PC-9 (cell line): Measurements from ENCODE around the gene AMMECR1. TPM values are rescaled to one million over a fixed set of nuclear protein-coding genes. Genes with fewer than 3 reads are reported as not detected.

Experiments
- BruUV-seq: library from RNA; stranded (reverse); fragments of 400-500 nt; replicated peaks from 2 replicates; lab custom pipeline; 2021; lab: Mats Ljungman, UMichigan
- CTCF ChIA-PET: fragments of 300-600 bp; sonication (Branson Sonifier 250); formaldehyde crosslinking; loops from one replicate; lab custom pipeline; 2022; ENCODE audit warnings: antibody characterized with exemption; lab: Charles Lee
- POLR2A ChIA-PET: fragments of 300-600 bp; sonication (Branson Sonifier 250); formaldehyde crosslinking; loops from one replicate; lab custom pipeline; 2022; ENCODE audit warnings: antibody characterized with exemption; ENCODE audit not compliant: unreplicated experiment; lab: Charles Lee
- DNase-seq, 2 experiments: peaks; one replicate each; pipeline versions ENCODE4 v3.0.0 to v3.0.0-alpha.2; 2015 to 2022; ENCODE audit warnings: mixed read lengths in 1 of 2
- H2AFZ ChIP-seq: fragments of 200-600 bp; sonication (generic); 2 replicates; pipeline ENCODE4 v1.8.1; 2017; ENCODE audit warnings: antibody characterized with exemption
- H3F3A ChIP-seq: fragments of 200-600 bp; sonication (generic); 2 replicates; pipeline ENCODE4 v1.8.1; 2017; ENCODE audit warnings: antibody characterized with exemption, mild to moderate bottlenecking, low read depth; ENCODE audit not compliant: insufficient read depth
- H3K27ac ChIP-seq: fragments of 200-600 bp; sonication (generic); 2 replicates; pipeline ENCODE4 v1.6.1; 2016; ENCODE audit warnings: mixed run types
- H3K27me3 ChIP-seq: fragments of 200-600 bp; sonication (generic); 2 replicates; pipeline ENCODE4 v1.6.1; 2016; ENCODE audit warnings: low read depth, mixed run types; ENCODE audit not compliant: insufficient read depth
- H3K36me3 ChIP-seq: fragments of 200-600 bp; sonication (generic); 2 replicates; pipeline ENCODE4 v1.6.1; 2016; ENCODE audit warnings: low read depth, mixed run types
- H3K4me1 ChIP-seq: fragments of 200-600 bp; sonication (generic); replicated peaks from 2 replicates; pipeline ENCODE4 v1.6.1; 2016; ENCODE audit warnings: mixed run types; ENCODE audit not compliant: insufficient read depth
- H3K4me2 ChIP-seq: fragments of 200-600 bp; sonication (generic); 2 replicates; pipeline ENCODE4 v1.6.1; 2017; ENCODE audit warnings: mixed run types
- H3K4me3 ChIP-seq: fragments of 200-600 bp; sonication (generic); 2 replicates; pipeline ENCODE4 v1.6.1; 2016; ENCODE audit warnings: mixed run types
- H3K79me2 ChIP-seq: fragments of 200-600 bp; sonication (generic); 2 replicates; pipeline ENCODE4 v1.6.1; 2017; ENCODE audit warnings: low read depth, mixed run types
- H3K9me2 ChIP-seq: fragments of 200-600 bp; sonication (generic); 2 replicates; pipeline ENCODE4 v1.8.1; 2017; ENCODE audit warnings: mild to moderate bottlenecking; ENCODE audit not compliant: insufficient read depth
- H3K9me3 ChIP-seq: fragments of 200-600 bp; sonication (generic); 2 replicates; pipeline ENCODE4 v1.8.1; 2016; ENCODE audit warnings: low read depth; ENCODE audit not compliant: insufficient read depth
- H4K20me1 ChIP-seq: fragments of 200-600 bp; sonication (generic); 2 replicates; pipeline ENCODE4 v1.8.1; 2017; ENCODE audit not compliant: insufficient read depth
- CTCF ChIP-seq: fragments of 200-600 bp; sonication (generic); conservative IDR thresholded peaks from 2 replicates; pipeline ENCODE4 v1.6.1; 2017; ENCODE audit warnings: mixed run types, antibody characterized with exemption, mild to moderate bottlenecking, moderate library complexity
- EZH2 ChIP-seq: fragments of 200-600 bp; sonication (generic); IDR thresholded peaks from 2 replicates; pipeline ENCODE4 v1.8.0; 2017; ENCODE audit warnings: antibody characterized with exemption, low read depth
- intact Hi-C: fragments of 100-400 bp; cut with micrococcal nuclease; formaldehyde crosslinking; loops from one replicate; pipeline ENCODE4 v1.10.0; 2022; ENCODE audit not compliant: unreplicated experiment
- total RNA-seq: library from RNA; stranded (reverse); gene quantifications from 2 replicates; pipeline ENCODE4 v1.2.3, GENCODE V29; 2021

Gene AMMECR1
- total RNA-seq, 1 experiment from 2014 or later = 35.4 TPM

- no peak for DNase-seq
- H3K9me2 ChIP-seq = no peaks in the 10 kb centered on the region
- no peaks in the 10 kb centered on the region for H3K4me1 ChIP-seq
- no peak overlapping the region for H2AFZ ChIP-seq
- H4K20me1 ChIP-seq = no peaks in the 10 kb centered on the region
- H3K27me3 ChIP-seq = no peaks in the 10 kb centered on the region
- H3K4me2 ChIP-seq = no peak overlapping the region
- H3F3A ChIP-seq = no peaks in the 10 kb centered on the region; the same call in 1 of the 2 replicates
- H3K4me3 ChIP-seq = no peak overlapping the region
- H3K27ac ChIP-seq = no peak overlapping the region
- ChIA-PET CTCF (no interaction called here), POLR2A (no interaction called here)
- intact Hi-C loops = no loop called here
- TF ChIP-seq EZH2 (no peak), CTCF (no peak)
- H3K79me2 ChIP-seq = peaks cover 12% of the 10 kb centered on the region; the same call in 1 of the 2 replicates
- H3K9me3 ChIP-seq = no peaks in the 10 kb centered on the region
- BruUV-seq = no TSS peak
- no peaks in the 10 kb centered on the region for H3K36me3 ChIP-seq
Observed at GRCh38 chrX:110251961-110252360, 65.9 kb downstream of the AMMECR1 start.

GRCh38 chrX:110251526-110251925, 66.4 kb downstream of the AMMECR1 start:
- Histone ChIP-seq H2AFZ (no peak overlapping the region), H3K27me3 (no peaks in the 10 kb centered on the region), H3K9me2 (no peaks in the 10 kb centered on the region), H4K20me1 (no peaks in the 10 kb centered on the region), H3K79me2 (peaks cover 12% of the 10 kb centered on the region; the same call in 1 of the 2 replicates), H3K4me3 (no peak overlapping the region), H3F3A (no peaks in the 10 kb centered on the region; the same call in 1 of the 2 replicates), H3K27ac (no peak overlapping the region), H3K36me3 (no peaks in the 10 kb centered on the region), H3K4me2 (no peak overlapping the region), H3K9me3 (no peaks in the 10 kb centered on the region), H3K4me1 (no peaks in the 10 kb centered on the region)
- intact Hi-C loops = no loop called here
- no peak for TF ChIP-seq CTCF
- no peak for TF ChIP-seq EZH2
- ChIA-PET POLR2A (no interaction called here), CTCF (no interaction called here)
- DNase-seq = no peak
- BruUV-seq = no TSS peak

GRCh38 chrX:110250847-110251246, 67.0 kb downstream of the AMMECR1 start:
- Histone ChIP-seq H3K9me3 (no peaks in the 10 kb centered on the region), H3K27ac (no peak overlapping the region), H3K79me2 (peaks cover 12% of the 10 kb centered on the region; the same call in 1 of the 2 replicates), H3K9me2 (no peaks in the 10 kb centered on the region), H4K20me1 (no peaks in the 10 kb centered on the region), H3K27me3 (no peaks in the 10 kb centered on the region), H3F3A (no peaks in the 10 kb centered on the region; the same call in 1 of the 2 replicates), H3K4me1 (no peaks in the 10 kb centered on the region), H3K36me3 (no peaks in the 10 kb centered on the region), H3K4me2 (no peak overlapping the region), H2AFZ (no peak overlapping the region), H3K4me3 (no peak overlapping the region)
- ChIA-PET CTCF (no interaction called here), POLR2A (no interaction called here)
- BruUV-seq = no TSS peak
- intact Hi-C loops = no loop called here
- TF ChIP-seq CTCF (no peak), EZH2 (no peak)
- DNase-seq = no peak
